Esophagus squamous epithelium (tissue), 4 donors: ENCODE results near the gene SYAP1.

Experiments used
- CTCF ChIP-seq, 6 experiments: fragments of 450-650 bp in 4 of 6; fragments of 200-600 bp in 2 of 6; sonication (generic) in 2 of 6; IDR thresholded peaks; one replicate each; pipeline ENCODE4 v1.5.1; 2016 to 2019; ENCODE audit warnings: antibody characterized with exemption in 6 of 6, mild to moderate bottlenecking in 4 of 6, moderate library complexity in 4 of 6
- POLR2A ChIP-seq, 4 donors: fragments of 450-650 bp; IDR thresholded peaks; one replicate each; pipeline ENCODE4 v1.6.1; 2017; ENCODE audit warnings: antibody characterized with exemption in 4 of 4, mild to moderate bottlenecking in 4 of 4, moderate library complexity in 3 of 4

GRCh38 chrX:16708016-16708415 lies 11.4 kb upstream of the SYAP1 start:
- TF ChIP-seq CTCF (IDR thresholded peaks at IDR 0.05) (no peak), POLR2A (IDR thresholded peaks at IDR 0.05) (no peak)
